Progenitor cell of endocrine pancreas (in vitro differentiated cells): Measurements from ENCODE around the gene ELOVL2. TPM values are rescaled to one million over a fixed set of nuclear protein-coding genes. Genes with fewer than 3 reads are reported as not detected.

Experiments used
- DNase-seq: peaks from one replicate; pipeline ENCODE4 v3.0.0; 2021; ENCODE audit warnings: low spot score; ENCODE audit not compliant: unreplicated experiment
- H3K27ac Mint-ChIP-seq: 2 replicates; pipeline ENCODE4 v1.8.0; 2021; ENCODE audit warnings: mild to moderate bottlenecking, moderate library complexity, mixed read lengths
- H3K27me3 Mint-ChIP-seq: 2 replicates; pipeline ENCODE4 v1.8.0; 2021; ENCODE audit warnings: mixed read lengths
- H3K36me3 Mint-ChIP-seq: 2 replicates; pipeline ENCODE4 v1.8.0; 2022; ENCODE audit warnings: mixed read lengths; ENCODE audit not compliant: insufficient read depth
- H3K4me1 Mint-ChIP-seq: 2 replicates; pipeline ENCODE4 v1.8.0; 2021; ENCODE audit warnings: low read depth, mixed read lengths
- H3K4me3 Mint-ChIP-seq: 2 replicates; pipeline ENCODE4 v1.8.0; 2021; ENCODE audit warnings: low read depth, mild to moderate bottlenecking, moderate library complexity, mixed read lengths
- H3K9me3 Mint-ChIP-seq: 2 replicates; pipeline ENCODE4 v1.8.0; 2021; ENCODE audit warnings: low read depth, mixed read lengths
- CTCF ChIP-seq: fragments of 200-600 bp; sonication (generic); IDR thresholded peaks from one replicate; pipeline ENCODE4 v1.5.0; 2021; ENCODE audit warnings: antibody characterized with exemption, mild to moderate bottlenecking; ENCODE audit not compliant: unreplicated experiment
- total RNA-seq: library from RNA; stranded (reverse); gene quantifications from 2 replicates; pipeline ENCODE4 v1.2.1, GENCODE V29; 2021

Gene ELOVL2
- total RNA-seq, 1 donor from 2014 or later, result 5.6 TPM

DNA sequence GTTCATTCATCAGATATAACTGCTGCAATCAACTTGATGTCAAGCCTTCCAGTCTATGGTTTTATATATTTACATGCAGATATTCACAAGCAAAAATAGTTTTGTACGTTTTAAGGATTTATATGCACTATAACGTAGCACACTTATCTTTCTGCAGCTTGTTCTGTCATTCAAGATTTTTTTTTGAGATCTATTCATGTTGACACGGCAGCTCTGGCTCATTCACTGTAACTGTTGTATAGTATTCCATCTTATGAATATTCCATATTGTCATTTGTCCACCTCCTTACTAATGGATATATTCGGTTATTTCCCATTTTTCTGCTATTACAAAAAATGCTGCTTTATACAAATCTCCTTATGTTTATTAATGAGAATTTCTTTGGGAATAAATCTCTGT is 13.2 kb downstream of the ELOVL2 start:
- Mint-ChIP-seq H3K9me3 (no peaks in the 10 kb centered on the region), H3K27ac (no peak overlapping the region), H3K36me3 (no peaks in the 10 kb centered on the region), H3K4me3 (no peak overlapping the region), H3K4me1 (peaks cover 12% of the 10 kb centered on the region), H3K27me3 (peaks cover 13% of the 10 kb centered on the region)
- no peak for TF ChIP-seq CTCF
- no peak for DNase-seq

DNA sequence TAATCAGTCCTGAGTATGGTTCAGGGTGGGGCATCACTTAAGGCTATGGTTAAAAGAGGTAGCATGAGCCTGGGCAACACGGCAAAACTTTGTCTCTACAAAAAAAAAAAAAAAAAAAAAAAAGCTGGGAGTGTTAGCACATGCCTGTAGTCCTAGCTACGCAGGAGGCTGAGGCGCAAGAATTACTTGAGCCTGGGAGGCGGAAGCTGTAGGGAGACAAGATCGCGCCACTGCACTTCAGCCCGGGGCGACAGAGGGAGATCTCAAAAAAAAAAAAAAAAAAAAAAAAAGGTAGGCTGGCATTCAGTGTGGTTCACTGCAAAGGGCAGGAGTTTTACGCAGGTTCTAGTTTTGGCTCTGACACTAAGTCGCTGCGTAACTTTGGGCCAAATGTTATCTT is 15.1 kb downstream of the ELOVL2 start:
- Mint-ChIP-seq H3K36me3 (no peaks in the 10 kb centered on the region), H3K4me3 (no peak overlapping the region), H3K9me3 (no peaks in the 10 kb centered on the region), H3K4me1 (peaks cover 12% of the 10 kb centered on the region), H3K27me3 (peaks cover 23% of the 10 kb centered on the region), H3K27ac (no peak overlapping the region)
- DNase-seq, result no peak
- no peak for TF ChIP-seq CTCF

DNA sequence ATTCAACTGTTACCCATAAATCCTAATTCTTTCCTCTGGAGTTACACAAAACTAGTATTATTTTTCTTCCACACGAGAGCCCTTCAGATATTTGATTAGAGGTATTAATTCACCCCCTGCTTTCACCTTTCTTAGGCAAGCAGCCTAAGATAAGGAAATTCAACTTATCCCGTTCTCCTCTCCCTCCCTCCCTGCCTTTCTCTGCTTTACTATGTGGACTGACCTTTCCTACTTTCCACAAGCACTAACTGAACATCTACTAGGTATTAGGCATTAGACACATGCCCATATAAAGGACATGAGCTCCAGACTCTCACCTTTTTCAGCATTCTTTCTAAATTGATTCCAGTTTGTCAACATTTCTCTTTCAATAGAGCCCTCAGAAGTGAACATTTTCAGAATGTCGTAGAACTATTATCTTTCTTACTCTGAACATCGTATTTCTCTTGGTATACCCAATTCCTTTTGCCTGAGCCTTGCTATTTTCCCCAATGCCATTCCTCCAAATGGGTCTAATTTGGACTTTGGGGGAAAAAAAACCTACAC is 16.5 kb downstream of the ELOVL2 start:
- no peaks in the 10 kb centered on the region for H3K9me3 Mint-ChIP-seq
- TF ChIP-seq CTCF, result no peak
- H3K4me3 Mint-ChIP-seq, result no peak overlapping the region
- H3K4me1 Mint-ChIP-seq, result peaks cover 12% of the 10 kb centered on the region
- peaks cover 28% of the 10 kb centered on the region for H3K27me3 Mint-ChIP-seq
- no peaks in the 10 kb centered on the region for H3K36me3 Mint-ChIP-seq
- H3K27ac Mint-ChIP-seq, result no peak overlapping the region
- DNase-seq, result no peak

DNA sequence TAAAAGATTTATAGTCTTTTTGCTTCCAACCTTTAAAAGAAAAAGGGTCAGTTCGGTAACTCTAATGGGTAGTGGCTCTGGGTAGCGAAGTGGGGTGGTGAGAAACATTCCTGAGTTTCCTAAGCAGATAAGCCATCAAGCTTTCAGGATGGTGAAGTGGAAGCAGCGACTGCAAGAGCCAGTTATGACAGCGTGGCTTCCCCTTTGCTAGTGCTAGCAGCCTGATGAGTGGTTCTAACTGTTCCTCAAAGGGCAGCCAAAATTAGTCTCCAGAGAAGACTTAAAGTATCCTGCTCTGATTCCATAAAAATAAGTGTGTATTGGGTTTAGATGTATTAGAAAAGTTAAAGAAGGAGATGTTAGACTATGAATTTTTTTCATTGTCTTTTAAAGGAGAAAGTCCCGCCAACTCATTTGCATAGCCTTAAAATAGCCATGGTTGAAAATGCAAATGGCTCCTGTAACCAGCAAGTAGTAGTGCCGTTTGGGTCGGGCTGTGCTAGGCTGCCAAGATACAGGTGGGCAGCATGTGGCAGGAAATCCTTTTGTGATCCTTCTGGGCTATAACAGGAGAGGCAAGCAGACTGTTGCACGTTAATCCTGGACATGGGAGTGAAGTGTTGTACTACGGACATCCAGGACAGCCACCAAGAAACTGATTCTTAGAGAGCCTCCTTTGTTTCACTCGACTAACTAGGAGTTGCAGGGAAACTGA is 18.0 kb downstream of the ELOVL2 start:
- Mint-ChIP-seq H3K27ac (no peak overlapping the region), H3K4me1 (peaks cover 8% of the 10 kb centered on the region), H3K9me3 (no peaks in the 10 kb centered on the region), H3K27me3 (peaks cover 39% of the 10 kb centered on the region), H3K36me3 (no peaks in the 10 kb centered on the region), H3K4me3 (no peak overlapping the region)
- TF ChIP-seq CTCF, result no peak
- DNase-seq, result no peak

GRCh38 chr6:11025130-11025529 is 19.0 kb downstream of the ELOVL2 start:
- no peak for TF ChIP-seq CTCF
- H3K27me3 Mint-ChIP-seq, result peaks cover 41% of the 10 kb centered on the region
- no peak for DNase-seq
- H3K36me3 Mint-ChIP-seq, result no peaks in the 10 kb centered on the region
- peaks cover 8% of the 10 kb centered on the region for H3K4me1 Mint-ChIP-seq
- H3K4me3 Mint-ChIP-seq, result no peak overlapping the region
- no peaks in the 10 kb centered on the region for H3K9me3 Mint-ChIP-seq
- no peak overlapping the region for H3K27ac Mint-ChIP-seq
